Stimulated activated CD8-positive, alpha-beta memory T cell treated with anti-CD3 and anti-CD28 coated beads, Interleukin-7, amount 100 ng/mL, for 24 hours (primary cell): Measurements from ENCODE around the gene OR52E2.
"Not testable (repeated sequence)": the region's sequence is repeated elsewhere in the genome, so short reads cannot be mapped to it uniquely, and the experiment has no call there.

Source experiments
- DNase-seq: peaks from one replicate; pipeline ENCODE4 v3.0.0-alpha.2; 2020; ENCODE audit warnings: low read depth

The OR52E2 gene

GRCh38 chr11:5059391-5059790 is at the start of gene OR52E2:
TSS of gene OR52E2 (minus strand) at chr11:5059627. CDS start at chr11:5059627, 0 bp downstream.
- no peak for DNase-seq

GRCh38 chr11:5107285-5107684 is 47.9 kb upstream of the OR52E2 start:
- no peak for DNase-seq

DNA sequence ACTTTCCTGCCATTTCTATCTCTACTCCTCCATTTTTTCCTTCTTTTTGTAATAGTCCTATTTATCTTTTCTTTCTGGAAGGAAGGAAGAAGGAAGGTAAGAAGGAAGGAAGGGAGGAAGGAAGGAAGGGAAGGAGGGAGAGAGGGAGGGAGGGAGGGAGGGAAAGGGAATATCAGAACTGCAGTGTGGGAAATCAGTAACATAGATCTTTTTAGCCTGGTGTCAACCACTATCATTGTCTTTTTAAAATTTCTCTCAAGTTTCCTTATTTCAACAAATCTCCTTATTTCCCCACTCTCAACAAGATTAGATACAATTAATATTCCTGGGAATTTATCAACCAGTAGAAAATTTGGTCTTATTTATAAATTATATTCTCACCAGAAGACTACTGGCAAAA is 43.6 kb upstream of the OR52E2 start:
- no peak for DNase-seq

DNA sequence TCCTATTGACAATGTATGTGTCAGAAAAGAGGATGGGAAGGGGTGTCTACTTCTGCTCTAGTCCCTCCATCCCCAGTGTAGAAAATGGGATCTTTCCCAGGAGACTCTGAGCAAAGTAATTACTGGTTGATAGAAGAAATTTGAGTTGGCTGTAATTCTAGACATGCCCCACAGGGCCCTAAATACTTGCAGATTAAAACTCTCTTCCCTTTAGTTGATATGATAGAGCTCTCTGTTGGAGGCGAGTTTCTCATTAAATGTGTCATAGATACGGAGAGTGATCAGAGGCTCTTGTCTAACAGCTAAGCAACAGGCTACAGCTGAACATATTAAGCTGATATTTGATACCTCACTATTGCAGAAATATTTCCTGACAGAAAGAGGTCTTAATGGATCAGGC is 42.8 kb upstream of the OR52E2 start:
- DNase-seq = no peak

GRCh38 chr11:5096011-5096410 is 36.6 kb upstream of the OR52E2 start:
- DNase-seq = no peak

DNA sequence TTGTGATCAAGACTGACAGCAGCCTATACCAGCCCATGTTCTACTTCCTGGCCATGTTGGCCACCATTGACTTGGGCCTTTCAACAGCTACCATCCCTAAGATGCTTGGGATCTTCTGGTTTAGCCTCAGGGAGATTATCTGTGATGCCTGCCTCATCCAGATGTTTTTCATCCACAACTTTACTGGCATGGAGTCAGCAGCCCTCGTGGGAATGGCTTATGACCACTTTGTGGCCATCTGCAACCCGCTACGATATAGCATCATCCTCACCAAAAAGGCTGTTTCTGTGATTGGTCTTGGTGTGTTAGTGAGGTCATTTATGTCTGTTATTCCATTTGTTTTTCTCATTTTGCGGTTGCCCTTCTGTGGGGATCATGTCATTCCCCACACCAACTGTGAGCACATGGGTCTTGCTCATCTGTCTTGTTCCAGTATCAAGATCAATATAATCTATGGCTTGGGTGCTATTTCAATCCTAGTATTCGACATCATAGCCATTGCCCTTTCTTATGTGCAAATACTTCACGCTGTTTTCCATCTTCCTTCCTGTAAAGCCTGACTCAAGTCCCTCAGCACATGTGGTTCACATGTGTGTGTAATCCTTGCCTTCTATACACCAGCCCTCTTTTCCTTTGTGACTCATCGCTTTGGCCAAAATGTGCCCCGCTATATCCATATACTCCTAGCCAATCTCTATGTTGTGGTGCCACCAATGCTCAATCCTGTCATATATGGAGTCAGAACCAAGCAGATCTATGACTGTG is 33.6 kb upstream of the OR52E2 start:
- no peak for DNase-seq

- no peak for DNase-seq
Measured at GRCh38 chr11:5090668-5091067, 31.2 kb upstream of the OR52E2 start.

DNA sequence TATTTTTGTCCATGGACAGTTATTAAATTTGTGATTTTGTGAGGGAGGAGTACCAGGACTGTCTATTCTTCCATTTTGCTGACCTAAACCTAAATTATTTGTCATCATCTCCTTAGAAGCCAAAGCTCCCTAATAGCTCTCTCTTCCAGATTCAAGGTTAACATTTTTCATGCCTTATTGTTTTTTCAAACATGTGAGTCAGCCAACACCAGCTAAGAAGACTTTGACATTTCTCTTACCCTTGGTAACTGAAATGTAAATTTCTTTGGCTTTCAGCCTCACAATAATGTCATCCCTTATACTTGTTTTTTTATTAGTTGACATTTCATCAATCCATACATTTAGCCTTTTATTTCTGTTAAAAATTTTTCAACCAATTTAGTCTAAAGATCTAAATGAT is 29.1 kb upstream of the OR52E2 start:
- no peak for DNase-seq

DNA sequence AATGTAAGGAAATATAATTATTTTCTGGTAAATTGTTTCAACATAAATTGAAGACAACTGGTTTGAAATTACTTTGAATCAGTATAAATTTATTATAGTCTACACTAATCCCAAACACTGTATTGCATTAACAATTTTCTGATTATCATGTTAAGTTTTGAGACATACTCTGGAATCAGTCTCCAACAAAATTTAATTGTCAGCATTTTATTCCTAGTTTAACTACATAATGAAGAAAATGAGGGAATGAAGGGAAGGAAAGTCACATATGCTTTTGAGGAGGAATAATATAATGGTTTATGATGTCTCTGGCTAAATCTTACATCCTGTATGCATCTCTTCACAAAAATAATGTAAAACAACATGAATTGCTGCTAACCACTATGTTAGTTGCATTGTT is 24.2 kb upstream of the OR52E2 start:
- no peak for DNase-seq

- no peak for DNase-seq
Measured at GRCh38 chr11:5081405-5081804, 22.0 kb upstream of the OR52E2 start.

- no peak for DNase-seq
Measured at GRCh38 chr11:5071799-5072198, 12.4 kb upstream of the OR52E2 start.

- no peak for DNase-seq
Measured at GRCh38 chr11:5069272-5069671, 9.8 kb upstream of the OR52E2 start, which contains the start of gene OR52E1. TSS of gene OR52E1 (plus strand) at chr11:5069572.

DNA sequence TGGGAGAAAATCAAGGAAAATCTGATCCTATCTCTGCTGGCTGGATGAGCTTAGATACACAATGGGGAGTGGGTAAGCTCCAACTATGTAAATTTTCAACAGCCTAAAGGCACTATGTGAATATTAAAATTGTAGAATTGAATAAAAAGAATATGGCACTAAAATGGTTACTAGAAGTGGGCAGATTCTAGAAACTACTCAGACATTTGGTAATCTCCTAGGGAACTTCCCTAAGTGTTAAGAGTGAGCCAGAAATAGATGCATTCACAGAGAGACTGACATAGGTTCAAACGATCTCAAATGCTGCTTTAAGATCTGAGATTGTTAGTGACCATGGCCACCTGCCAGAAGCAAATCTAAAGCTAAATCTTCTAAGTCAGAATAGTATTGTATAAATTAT is 5.6 kb upstream of the OR52E2 start:
- no peak for DNase-seq

GRCh38 chr11:5058679-5059078 is 748 bp downstream of the OR52E2 start:
- DNase-seq = not testable (repeated sequence)

GRCh38 chr11:5046754-5047330 is 12.6 kb downstream of the OR52E2 start:
- DNase-seq = no peak

DNA sequence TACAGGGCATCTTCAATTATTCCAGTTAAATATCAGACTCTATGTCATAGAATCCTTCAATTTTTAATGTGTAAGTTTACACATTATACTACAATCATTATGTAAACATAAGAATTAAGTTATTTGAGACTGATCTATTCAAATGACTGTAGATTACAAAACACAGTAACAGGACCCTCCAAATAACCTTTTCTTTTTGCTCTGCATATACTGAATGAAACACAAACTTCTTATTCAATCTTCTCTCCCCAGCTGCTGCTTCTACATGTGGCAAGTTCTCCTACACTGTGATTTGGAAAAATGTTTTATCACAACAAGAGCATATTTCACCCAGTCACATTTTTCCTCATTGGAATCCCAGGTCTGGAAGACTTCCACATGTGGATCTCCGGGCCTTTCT is 13.2 kb downstream of the OR52E2 start, which contains the start of gene OR52J3:
Gene OR52J3, plus strand, starts transcription at position 301 of the 400 bp plus-strand sequence. Its CDS starts 0 bp downstream, at position 301.
- DNase-seq = no peak

DNA sequence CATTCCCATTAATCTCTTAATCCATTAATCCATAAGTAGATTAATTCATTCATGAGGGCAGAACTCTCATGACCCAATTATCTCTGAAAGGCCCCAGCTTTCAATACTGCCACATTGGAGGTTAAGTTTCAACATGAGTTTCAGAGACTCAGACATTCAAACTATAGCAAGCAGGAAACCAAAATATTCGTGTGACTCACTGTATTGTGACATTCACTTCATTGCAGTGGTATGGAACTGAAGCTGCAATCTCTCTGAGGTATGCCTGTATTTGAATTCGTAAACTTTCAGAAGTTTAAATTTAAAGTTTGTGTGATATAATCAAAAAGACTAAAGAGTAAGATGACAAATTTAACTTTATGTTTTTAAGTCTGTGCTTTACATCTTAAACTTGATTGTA is 16.0 kb downstream of the OR52E2 start:
- no peak for DNase-seq

GRCh38 chr11:5042091-5042490 is 17.3 kb downstream of the OR52E2 start:
- DNase-seq = no peak

DNA sequence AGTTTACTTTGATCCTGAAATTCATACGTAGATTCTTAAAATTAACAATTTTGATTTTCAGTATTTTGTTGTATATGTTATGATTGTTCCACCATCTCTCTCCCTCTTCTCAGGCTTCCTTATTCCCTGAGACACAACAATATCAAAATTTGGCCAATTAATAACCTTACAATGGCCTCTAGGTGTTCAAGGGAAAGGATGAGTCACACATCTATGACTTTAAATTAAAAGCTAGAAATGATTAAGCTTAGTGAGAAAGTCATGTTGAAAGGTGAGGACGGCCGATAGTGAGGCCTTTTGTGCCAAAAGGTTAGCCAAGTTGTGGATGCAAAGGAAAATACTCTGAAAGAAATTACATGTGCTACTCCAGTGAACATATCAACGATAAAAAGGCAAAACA is 18.6 kb downstream of the OR52E2 start:
- no peak for DNase-seq

- DNase-seq = no peak
Measured at GRCh38 chr11:5038341-5038740, 21.1 kb downstream of the OR52E2 start.

- no peak for DNase-seq
Measured at GRCh38 chr11:5037926-5038325, 21.5 kb downstream of the OR52E2 start.

- DNase-seq = no peak
Measured at GRCh38 chr11:5036669-5037068, 22.8 kb downstream of the OR52E2 start.

- no peak for DNase-seq
Measured at GRCh38 chr11:5021996-5022395, 37.4 kb downstream of the OR52E2 start.

- no peak for DNase-seq
Measured at GRCh38 chr11:5013012-5013411, 46.4 kb downstream of the OR52E2 start.
